ENCODE data around the gene DHX9. TPM values are rescaled to one million over a fixed set of nuclear protein-coding genes. Genes with fewer than 3 reads are reported as not detected.

The DHX9 gene
- total RNA-seq, 1 donor from 2014 or later = 65.2 TPM

DNA sequence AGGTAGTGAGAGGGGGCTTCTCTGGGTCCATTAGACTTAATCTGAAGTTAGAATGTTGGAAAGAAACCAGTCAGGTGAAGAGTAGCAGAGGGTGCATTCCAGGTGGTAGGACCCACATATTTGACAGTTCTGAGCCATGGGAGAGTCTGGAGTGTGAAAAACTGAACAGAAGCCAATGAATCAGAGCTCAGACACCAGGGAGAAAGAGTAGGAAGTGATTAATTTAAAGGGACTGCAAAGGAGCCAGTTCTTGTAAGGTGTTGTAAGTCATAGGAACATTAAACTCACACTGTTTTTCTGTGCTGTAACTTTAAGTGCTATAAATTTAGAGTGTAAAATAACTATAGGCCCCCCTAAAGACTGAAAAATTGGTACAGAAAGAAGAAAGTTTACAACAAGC is 5.9 kb upstream of the DHX9 start:
- DNase-seq (no peak), ATAC-seq (no peak)
- intact Hi-C loops (cut with micrococcal nuclease) = no loop called here

DNA sequence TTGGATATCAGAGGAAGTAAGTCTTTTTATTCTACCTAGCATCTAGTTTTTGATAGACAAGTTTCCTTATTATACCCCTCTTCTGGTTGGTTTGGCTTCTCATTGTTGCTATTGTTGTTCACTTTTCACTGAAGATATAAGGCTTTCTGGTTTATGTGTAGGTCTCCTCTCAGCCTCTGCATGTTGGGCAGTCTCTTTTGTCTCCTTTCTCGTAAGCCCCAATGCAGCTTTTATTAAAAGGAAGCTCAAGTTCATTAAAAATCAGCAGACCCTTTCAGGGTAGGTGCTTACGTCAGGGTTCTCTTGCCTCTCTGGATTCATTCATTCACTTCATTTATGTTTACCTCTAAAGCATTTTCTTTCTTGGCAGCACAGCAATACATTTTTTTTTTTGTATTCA is 4.8 kb upstream of the DHX9 start:
- intact Hi-C loops (cut with micrococcal nuclease) = no loop called here
- DNase-seq = no peak
- no peak for ATAC-seq

DNA sequence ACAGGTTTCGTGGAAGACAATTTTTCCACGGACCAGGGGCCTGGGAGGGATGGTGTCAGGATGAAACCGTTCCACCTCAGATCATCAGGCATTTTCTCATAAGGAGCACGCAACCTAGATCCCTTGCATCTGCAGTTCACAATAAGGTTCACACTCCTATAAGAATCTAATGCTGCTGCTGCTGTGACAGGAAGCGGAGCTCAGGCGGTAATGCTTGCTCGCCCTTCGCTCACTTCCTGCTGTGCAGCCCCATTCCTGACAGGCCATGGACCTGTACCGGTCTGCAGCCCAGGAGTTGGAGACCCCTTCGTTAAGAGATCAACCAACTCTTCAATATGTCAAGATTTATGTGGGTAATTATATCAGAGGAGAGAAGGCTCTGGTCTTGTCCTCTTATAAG is 3.3 kb upstream of the DHX9 start:
- intact Hi-C loops (cut with micrococcal nuclease) = no loop called here
- DNase-seq (no peak), ATAC-seq (no peak)

DNA sequence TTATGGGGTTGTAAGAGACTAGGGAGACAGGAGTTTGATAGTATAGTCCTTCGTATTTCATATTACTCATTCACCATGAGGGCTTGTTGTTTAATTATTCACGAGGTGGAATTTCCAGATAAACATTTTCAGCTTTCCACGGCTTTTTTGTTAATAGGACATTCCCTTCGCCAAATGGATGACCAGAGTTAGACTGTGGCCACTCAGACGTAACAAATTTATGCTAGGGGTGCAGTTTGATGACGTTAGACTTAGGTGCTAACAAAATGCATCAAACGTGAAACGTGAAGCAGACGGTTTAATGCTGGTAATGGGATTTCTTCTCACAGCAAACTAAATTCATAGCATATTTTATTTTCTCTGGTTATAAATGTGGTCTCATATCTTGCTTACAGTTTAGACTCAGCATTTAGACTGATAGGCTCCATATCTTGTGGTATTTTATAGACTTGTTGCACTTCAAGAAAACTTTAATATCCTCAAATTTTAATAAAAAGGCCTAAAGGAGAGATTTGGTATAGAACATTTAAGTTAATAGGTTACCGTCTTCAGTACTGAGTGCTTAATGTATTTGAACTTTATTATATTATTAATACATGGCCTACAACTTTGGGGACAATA is 2.3 kb downstream of the DHX9 start:
- ATAC-seq (no peak), DNase-seq (no peak)
- intact Hi-C loops (cut with micrococcal nuclease) = no loop called here

DNA sequence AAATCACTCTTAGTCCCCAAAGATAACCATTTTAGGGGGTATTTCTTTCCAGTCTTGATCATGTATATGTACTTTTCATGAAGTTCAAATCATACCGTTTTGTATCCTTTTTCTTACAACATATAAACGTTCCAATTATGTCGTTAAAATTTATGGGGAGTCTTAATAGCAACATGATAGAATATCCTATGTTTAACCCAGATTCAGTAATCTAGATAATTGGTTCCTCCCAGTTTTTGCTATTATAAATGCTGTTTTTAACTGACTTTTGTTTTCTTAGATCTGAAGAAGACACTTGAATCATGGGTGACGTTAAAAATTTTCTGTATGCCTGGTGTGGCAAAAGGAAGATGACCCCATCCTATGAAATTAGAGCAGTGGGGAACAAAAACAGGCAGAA is 3.1 kb downstream of the DHX9 start:
- DNase-seq = no peak
- intact Hi-C loops (cut with micrococcal nuclease) = no loop called here
- no peak for ATAC-seq

DNA sequence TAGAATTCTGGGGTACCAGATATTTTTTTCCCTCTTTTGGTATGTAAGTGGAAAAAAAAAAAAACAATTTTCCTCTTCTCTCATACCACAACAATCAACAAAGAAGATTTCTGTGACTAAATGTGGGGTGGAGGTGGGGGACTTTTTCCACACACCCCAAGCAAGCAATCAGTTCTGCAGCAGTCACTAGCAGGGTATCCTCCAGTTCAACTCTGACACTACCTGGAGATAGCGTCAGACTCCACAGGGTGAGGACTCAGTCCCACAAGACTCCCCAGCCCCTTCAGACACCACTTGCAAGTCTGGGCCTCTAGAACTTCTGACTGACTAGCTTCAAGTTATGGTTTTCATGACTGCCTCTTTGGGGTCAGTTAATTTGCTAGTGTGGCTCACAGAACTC is 6.2 kb downstream of the DHX9 start:
- intact Hi-C loops (cut with micrococcal nuclease) = no loop called here
- ATAC-seq = no peak
- no peak for DNase-seq

DNA sequence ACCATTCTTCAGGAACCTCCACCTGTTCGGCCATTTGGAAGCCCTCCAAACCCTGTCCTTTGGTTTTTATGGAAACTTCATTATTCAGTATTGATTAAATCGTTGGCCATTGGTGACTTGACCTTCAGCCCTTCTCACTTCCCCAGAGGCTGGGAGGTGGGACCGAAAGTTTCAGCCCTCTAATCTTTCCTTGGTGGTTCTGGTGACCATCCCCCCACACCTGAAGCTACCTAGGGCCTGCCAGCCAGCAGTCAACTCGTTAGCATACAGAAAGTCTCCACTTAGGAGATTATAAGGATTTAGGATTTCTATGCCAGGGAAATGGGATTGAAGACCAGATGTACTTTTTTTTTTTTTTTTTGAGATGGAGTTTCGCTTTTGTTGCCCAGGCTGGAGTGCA is 6.7 kb downstream of the DHX9 start:
- intact Hi-C loops (cut with micrococcal nuclease) = no loop called here
- DNase-seq = no peak
- no peak for ATAC-seq

DNA sequence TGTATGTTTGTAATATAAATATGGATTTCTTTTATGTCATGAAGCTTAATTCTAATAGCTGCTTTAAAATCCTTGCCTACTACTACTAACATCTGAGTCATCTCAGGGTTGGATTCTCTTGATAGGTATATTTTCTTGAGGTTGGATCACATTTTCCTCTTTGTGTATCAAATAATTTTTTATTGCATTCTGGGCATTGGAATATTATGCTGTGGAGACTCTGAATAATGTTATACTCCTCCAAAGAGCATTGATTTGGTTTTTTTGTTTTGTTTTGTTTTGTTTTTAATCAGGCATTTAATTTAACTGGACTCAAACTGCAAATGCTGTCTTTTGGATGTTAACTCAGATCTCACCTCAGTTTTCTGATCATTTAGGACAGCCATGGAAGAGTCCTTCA is 8.0 kb downstream of the DHX9 start:
- intact Hi-C loops (cut with micrococcal nuclease) = no loop called here

DNA sequence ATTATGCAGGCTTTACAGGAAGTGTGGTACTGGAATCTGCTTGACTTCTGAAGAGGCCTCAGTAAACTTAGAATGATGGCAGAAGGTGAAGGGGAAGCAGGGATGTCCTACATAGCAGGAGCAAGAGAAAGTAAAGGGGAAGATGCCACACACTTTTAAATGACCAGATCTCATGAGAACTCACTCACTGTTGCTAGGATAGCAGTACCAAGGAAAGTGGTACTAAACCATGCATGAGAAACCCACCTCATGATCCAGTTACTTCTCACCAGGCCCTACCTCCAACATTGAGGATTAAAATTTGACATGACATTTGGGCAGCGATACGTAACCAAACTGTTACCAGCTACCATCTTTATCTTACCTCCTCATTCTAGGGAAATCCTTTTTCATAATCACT is 9.6 kb downstream of the DHX9 start:
- DNase-seq = no peak
- no peak for ATAC-seq
- intact Hi-C loops (cut with micrococcal nuclease) = no loop called here

More for the DNA sequence above, 8.0 kb downstream of the DHX9 start:
- no peak for DNase-seq
- ATAC-seq = no peak

DNA sequence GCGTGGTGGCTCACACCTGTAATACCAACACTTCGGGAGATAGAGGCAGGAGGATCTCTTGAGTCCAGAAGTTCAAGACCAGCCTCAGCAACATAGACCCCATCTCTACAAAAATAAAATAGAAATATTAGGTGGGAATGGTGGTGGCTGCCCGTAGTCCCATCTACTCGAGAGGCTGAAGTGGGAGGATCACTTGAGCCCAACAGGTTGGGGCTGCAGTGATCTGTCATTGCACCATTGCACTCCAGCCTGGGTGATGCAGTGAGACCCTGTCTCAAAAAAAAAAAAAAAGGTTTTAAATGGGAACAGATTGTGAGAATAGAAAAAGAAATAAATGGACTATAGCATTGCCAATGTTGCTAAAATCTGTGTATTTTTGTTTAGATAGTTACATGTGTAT is 11.2 kb downstream of the DHX9 start:
- ATAC-seq (no peak), DNase-seq (no peak)
- intact Hi-C loops (cut with micrococcal nuclease) = no loop called here

DNA sequence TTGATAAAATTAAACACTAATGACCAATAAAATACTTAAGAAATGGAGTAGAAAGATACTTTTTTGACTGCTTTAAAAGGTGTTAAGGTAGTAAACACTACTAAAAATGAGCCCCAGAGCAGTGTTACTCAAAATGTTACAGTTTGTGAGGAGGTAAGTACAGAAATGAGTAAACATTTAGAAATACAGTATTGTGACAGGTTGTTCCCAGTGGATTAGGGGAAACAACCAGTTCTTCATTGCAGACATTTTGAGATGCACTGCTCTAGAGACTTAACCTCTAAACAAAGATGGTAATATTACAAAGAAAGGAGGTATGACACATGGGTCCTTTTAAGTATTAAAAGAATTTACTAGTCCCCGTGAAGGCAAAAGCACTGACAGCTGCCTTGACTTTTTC is 12.7 kb downstream of the DHX9 start:
- DNase-seq (no peak), ATAC-seq (no peak)
- intact Hi-C loops (cut with micrococcal nuclease) = no loop called here

DNA sequence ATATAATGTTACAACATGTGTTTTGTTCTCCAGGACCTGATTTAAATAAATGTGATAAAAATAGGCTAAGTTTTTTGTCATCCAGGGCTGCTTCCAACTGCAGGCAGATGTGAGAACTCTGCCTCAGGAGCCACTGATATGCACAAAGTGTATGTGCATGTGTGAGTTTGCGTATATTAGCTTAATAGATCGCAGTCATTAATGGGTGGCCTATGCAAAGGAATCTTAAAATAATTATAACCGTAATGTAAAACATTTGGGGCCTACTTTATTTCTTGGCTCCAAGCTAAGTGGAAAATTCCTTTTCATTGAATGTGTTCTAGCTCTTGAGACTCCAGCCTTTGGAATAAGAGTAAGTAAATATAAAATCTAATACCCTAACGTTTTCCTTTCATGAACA is 16.8 kb downstream of the DHX9 start:
- ATAC-seq = no peak
- intact Hi-C loops (cut with micrococcal nuclease) = no loop called here
- DNase-seq = no peak

DNA sequence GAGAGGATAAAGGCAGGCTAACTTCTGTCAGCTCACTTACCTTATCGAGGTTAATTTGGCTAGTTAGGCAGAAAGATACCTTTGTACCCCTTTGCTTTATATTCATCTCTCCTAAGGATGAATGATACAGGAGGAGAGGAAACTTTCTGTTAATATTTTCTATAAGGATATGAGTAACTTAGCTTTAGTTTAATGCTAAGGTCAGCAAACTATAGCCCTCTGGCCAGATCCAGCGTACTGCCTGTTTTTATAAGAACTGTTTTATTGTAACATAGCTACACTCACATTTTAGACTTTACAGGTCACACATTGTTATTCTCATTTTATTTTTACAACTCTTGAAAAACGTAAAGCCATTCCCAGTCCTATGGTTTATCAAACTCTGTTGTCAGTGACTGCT is 18.1 kb downstream of the DHX9 start:
- intact Hi-C loops (cut with micrococcal nuclease) = no loop called here

DNA sequence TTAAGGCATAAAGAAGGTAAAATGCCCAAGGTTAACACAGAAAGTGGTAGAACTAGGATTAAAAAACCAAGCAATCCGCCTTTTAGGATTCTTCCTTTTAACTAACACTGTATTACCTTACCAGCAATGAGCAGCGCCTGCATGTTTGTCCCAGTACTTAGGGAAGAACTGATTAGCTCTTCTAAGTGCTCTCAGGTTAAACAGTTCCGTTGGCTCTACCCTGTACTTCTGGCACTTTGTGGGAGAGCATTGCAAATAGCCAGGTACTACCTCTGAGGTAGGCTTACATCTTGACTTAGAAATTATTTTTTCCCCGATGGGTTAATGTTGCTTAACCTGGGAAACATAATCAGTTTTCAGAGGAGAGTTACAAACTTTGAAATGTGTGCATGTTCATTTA is 21.5 kb downstream of the DHX9 start:
- DNase-seq = no peak
- no peak for ATAC-seq
- intact Hi-C loops (cut with micrococcal nuclease) = no loop called here

More for the DNA sequence above, 18.1 kb downstream of the DHX9 start:
- ATAC-seq = no peak
- DNase-seq = no peak

DNA sequence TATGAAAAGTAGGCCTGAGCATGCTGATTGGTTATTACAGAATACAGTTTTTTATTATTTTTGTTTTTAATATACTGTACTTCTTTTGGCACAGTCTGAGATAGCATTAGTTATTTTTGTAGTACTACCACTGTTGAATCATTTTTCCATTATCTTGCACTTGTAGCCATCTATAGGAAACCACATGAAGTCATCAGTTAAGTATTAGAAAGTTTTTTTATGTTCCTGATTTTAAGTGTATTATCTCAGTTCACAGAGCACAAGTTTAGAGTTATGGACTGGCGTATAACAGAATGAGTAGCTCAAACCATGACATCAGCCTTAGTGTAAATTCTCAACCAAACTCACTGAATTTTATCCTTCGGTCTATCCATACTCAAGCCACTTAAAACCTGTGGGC is 22.8 kb downstream of the DHX9 start:
- no peak for DNase-seq
- intact Hi-C loops (cut with micrococcal nuclease) = no loop called here
- ATAC-seq = no peak

DNA sequence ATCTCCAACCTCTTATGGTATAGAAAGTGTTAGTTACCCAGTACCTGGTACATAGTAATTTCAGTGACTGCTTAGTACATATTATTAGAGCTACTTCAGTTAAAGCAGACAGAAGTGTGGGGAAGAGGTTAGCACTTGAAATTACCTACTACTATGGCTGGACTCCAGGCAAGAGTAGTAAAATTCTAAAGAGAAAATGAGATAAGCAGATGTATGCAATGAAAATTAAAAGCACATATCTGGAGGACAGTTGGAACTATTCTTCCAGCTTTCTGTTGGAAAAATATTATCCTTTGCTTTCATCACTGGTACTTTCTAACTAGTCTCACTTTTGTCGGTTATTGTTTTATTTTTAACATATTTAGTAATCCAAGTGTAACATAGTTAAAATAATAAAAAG is 23.7 kb downstream of the DHX9 start:
- DNase-seq (no peak), ATAC-seq (no peak)
- intact Hi-C loops (cut with micrococcal nuclease) = no loop called here

DNA sequence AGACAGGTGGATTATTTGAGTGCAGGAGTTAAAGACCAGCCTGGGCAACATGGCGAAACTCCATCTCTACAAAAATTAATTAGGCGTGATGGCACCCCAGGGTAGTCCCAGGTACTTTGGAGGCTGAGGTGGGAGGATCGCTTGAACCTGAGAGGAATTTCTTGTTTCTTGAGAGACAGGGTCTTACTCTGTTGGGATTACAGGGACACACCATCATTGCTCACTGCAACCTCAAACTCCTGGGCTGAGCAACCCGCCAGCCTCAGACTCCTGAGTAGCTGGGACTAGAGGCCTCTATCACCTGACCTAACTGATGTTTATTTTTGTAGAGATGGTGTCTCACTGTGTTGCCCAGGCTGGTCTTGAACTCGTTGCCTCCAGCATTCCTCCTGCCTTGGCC is 24.8 kb downstream of the DHX9 start:
- DNase-seq = no peak
- intact Hi-C loops (cut with micrococcal nuclease) = no loop called here
- no peak for ATAC-seq

DNA sequence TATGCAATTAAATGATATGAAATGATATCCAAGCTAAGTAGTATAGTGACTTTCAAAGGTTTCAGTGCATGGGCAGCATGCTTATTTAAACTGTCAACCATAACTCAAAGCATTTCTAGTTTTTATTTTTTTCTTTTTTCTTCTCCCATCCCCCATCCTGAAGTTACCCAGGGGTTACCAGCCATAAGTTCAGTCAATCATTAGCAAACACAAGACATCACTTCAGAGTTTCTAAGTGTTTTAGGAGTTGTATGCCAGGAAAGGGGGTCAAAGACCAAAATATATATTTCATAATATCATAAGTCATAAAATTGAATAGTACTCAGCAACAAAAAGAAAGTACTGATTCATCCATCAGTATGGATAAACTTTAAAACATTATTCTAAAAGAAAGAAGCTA is 28.7 kb downstream of the DHX9 start:
- ATAC-seq = no peak
- DNase-seq = no peak
- intact Hi-C loops (cut with micrococcal nuclease) = no loop called here

DNA sequence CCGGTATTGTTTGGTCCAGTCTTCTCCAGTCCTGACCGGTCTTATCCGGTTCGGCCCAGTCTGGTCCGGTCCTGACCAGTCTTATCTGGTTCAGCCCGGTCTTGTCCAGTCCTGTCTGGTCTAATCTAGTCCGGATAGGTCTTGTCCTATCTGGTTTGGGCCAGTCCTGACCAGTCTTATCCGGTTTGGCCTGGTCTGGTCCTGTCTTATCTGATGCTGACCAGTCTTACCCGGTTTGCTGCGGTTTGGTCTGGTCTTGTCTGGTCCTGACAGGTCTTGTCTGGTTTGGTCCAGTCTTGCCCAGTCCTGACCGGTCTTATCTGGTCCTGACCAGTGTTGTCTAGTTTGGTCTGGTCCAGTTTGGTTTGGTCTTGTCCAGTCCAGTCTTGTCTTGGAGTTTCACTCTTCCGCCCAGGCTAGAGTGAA is 30.1 kb downstream of the DHX9 start:
- intact Hi-C loops (cut with micrococcal nuclease) = no loop called here
- no peak for ATAC-seq

DNA sequence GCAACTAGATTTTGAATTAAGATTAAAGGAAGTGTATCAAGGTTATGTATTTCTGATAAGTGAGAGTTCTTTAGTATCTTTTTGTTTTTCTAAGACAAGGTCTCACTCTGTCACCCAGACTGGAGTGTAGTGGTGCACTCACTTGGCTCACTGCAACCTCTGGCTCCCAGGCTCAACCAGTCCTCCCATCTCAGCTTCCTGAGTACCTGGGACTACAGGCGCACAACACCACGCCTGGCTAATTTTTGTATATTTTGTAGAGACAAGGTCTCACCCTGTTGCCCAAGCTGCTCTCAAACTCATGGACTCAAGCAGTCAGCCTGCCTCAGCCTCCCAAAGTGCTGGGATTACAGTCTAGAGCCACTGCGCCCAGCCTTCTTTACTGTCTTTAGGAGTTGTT is 33.7 kb downstream of the DHX9 start:
- ATAC-seq (no peak), DNase-seq (no peak)
- intact Hi-C loops (cut with micrococcal nuclease) = loop anchor here (10.0 kb wide), 1 partner anchor 662 kb away; no protein-coding TSS in a partner anchor

More for the DNA sequence above, 30.1 kb downstream of the DHX9 start:
- no peak for DNase-seq

DNA sequence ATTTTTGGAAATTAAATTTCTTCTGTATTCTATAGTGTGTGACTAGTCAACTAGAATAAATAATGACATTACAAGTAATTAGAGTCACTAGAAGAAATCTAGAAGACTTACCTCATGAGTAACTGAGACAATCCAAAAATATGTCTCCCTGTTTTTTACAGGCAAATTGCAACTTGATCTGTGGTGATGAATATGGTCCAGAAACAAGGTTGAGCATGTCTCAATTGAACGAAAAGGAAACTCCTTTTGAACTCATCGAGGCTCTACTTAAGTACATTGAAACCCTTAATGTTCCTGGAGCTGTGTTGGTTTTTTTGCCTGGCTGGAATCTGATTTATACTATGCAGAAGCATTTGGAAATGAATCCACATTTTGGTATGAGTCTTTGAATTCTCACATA is 36.7 kb downstream of the DHX9 start:
- ATAC-seq = no peak
- intact Hi-C loops (cut with micrococcal nuclease) = loop anchor here (10.0 kb wide), 1 partner anchor 659 kb away; no protein-coding TSS in a partner anchor
- no peak for DNase-seq

DNA sequence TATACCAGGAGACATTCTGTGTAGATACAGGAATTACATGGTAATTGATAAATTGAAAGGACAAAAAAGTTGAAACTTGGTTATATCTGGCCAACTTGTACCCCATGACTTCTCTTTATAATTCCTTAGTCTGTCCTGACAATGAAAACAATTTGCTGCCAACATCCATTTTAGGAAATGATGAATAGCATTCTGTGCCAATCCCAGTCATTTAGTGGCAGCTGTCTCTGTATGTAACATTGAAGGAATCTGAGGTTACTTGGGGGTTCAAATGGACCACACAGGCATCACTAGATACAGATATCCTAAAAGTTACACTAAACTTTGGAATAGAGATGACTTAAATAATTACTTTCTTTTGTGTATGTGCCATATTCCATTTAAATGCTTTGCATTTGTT is 38.2 kb downstream of the DHX9 start:
- no peak for ATAC-seq
- no peak for DNase-seq
- intact Hi-C loops (cut with micrococcal nuclease) = loop anchor here (10.0 kb wide), 1 partner anchor 657 kb away; no protein-coding TSS in a partner anchor

Measured in left ventricle myocardium superior (tissue), 1 donor.